Putamen (tissue), 1 donor: ENCODE results near the gene DIP2C.
"Not testable (repeated sequence)": the region's sequence is repeated elsewhere in the genome, so short reads cannot be mapped to it uniquely, and the experiment has no call there.

ENCODE experiments used
- DNase-seq: peaks from one replicate; pipeline ENCODE4 v3.0.0-alpha.2; 2016; ENCODE audit warnings: low spot score

The DIP2C gene

DNA sequence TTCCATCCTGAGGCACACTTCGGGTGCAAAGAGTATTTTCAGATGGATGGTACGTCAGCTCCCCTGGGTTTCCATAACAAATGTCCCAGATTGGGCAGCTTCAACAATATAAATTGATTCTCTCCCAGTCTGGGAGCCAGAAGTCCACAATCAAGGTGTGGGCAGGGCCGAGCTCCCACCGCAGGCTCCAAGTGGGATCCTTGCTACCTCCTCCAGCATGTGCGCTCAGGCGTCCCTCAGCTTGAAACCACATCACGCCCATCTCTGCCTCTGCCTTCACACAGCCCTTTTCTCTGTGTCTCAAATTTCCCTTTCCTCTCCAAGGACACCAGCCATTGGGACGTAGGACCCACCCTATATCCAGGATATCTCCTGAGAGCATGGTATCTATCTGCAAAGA is 153.5 kb downstream of the DIP2C start:
- DNase-seq = no peak

DNA sequence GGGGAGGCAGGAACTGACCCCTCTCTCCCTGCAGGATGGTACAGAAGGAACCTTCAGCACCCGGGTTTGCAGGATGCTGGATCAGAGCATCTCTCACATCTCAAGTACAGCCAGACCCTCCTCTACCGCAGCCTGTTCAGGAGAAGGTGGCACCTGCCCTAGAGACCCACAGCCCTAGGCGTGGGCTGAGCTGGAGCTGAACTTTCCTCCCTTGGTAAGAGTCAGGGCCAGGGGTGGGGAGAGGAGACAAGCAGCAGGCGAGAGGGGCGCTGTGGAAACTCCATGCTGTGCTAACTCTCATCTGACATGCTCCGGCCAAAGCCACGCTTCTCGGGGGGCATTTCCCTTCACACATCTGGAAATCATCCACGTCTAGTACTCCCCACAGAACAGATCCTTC is 154.4 kb downstream of the DIP2C start:
- DNase-seq = no peak

DNA sequence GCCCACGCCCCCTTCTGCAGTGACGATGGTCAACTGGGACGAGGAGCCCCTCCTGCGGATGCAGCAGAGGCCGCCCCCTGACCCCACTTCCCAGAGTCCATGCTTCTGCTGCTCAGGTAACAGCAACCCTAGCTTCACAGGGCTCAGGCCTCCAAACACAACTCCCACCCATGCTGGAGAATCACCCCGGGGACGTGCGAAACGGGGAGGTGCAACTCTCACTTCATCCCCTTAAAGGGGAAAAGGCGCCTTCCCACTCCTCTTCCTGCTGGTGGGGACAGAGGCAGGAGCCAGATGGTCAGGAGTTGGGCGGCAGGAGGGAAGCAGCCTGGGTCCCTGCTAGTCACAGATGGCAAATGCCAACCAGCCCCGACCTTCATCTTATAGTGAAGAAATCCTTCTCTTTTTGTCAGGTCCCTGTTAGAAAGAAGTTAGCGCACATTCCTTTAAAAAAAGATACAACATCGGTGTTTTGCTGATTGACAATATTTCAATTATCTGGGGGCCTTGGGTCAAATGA is 155.4 kb downstream of the DIP2C start:
- DNase-seq = no peak

DNA sequence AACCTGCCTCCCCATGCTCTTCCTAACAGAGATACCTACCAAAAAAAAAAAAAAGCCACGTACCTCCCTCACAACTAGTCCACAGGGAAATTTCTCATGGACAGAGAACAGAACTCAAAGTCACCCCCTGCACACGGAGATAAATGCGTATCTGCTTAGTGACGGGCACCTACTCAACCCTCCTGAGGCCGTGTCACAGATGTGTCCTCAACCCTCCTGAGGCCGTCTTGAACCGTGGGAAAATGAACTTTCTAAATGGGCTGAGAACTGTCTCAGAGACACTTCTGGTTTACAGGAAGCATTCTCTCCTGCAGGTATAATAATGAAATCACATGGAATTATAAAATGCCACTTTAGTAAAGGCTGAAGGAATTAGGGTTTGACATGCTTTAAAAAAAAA is 155.9 kb downstream of the DIP2C start:
- no peak for DNase-seq

DNA sequence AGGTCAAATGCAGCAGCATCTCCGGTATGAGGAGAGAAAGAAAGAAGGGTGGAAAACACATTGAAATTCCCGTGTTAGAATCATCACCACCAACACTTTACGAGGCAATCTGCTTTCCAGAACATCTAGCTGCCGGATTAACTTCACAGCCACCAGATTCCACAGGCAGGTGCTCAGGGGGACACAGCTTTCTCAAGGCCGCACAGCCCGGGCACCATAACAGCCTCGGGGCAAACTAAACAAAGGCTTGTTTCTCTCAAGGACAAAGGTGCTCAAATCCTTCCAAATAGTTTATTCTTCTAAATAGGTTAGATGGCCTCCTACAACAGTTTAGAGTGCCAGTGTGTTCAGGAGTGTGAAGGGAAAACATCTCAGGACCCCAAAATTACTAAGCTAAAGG is 156.3 kb downstream of the DIP2C start:
- no peak for DNase-seq

DNA sequence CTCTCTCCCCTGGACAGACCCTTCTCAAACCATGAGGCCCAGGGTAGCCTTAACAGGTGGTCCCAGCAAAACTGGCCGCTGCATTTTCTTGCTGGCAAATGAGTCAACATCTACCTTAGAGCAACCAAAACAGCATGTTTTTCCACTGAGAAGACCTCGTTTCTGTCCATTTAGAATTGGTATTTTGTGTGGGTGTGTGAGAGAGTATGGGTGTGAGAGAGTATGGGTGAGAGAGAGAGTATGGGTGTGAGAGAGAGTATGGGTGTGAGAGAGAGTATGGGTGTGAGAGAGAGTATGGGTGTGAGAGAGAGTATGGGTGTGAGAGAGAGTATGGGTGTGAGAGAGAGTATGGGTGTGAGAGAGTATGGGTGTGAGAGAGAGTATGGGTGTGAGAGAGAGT is 157.1 kb downstream of the DIP2C start:
- DNase-seq = not testable (repeated sequence)

DNA sequence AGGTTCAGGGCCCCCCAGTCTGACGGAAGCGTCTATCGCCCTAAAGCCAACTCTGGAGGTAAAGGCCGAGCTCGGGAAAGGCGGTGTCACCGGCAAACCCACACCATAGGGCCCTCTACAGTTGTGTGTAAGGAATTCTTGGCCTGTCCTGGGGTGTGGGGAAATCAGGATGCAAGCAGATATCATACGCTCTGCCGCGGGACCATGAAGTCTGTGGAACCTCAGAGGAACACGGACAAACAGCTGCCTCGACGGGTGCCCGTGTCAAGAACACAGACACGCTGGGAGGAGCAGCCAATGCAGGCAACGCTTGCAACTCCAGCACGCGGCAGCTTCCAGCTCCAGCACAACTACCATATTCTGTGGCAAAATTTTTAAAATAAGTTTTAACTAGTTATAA is 157.9 kb downstream of the DIP2C start:
- no peak for DNase-seq

DNA sequence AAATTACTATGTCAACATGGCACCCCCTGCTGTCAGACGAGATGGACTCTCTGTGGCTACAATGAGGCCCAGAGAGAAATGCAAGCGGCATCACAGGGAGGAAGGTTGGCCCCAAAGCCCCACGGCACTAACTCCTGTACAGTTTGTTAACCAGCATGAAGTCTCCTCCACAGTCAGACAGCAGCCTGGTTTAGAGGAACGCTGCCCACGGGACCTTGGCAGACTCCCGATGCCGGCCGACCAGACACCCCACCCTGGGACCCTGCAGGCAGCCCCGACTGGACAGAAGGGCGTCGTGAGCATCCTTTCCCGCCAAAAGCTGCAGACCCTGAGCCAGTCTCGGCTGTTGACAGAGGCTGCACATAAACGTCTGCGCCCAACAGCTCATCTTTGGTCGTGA is 158.8 kb downstream of the DIP2C start:
- no peak for DNase-seq

DNA sequence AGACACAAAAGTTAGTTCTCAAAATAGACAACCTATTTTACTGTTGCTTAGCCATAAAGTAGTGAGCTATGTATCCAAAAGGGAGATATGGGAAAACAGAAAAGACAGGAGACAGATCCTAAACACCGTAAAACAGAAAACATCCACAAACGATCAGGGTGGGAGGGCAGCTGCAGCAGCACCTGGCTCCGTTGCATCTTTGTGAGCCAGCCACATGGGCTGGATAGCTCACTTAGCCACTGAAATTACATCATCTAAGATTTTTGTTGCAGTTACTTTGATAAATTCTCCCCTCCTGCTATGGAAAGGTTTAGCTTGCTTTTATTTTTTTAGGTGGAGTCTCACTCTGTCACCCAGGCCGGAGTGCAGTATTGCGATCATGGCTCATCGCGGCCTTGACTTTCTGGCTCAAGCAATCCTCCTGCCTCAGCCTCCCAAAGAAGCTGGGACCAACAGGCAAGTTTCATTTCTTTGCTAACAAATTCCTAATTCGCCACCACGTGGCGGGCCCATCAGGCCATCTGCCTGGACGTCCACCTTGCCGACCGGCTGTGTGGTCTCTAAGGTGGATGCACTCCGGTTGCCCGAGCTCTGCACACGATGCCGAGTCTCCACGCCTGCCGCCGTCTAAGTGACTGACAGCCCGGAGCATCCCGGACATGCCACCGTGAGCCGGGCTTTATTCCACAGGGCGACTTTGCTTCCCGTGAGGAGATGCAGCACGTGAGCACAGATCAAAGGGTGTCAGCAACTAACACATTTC is 159.8 kb downstream of the DIP2C start:
- no peak for DNase-seq

DNA sequence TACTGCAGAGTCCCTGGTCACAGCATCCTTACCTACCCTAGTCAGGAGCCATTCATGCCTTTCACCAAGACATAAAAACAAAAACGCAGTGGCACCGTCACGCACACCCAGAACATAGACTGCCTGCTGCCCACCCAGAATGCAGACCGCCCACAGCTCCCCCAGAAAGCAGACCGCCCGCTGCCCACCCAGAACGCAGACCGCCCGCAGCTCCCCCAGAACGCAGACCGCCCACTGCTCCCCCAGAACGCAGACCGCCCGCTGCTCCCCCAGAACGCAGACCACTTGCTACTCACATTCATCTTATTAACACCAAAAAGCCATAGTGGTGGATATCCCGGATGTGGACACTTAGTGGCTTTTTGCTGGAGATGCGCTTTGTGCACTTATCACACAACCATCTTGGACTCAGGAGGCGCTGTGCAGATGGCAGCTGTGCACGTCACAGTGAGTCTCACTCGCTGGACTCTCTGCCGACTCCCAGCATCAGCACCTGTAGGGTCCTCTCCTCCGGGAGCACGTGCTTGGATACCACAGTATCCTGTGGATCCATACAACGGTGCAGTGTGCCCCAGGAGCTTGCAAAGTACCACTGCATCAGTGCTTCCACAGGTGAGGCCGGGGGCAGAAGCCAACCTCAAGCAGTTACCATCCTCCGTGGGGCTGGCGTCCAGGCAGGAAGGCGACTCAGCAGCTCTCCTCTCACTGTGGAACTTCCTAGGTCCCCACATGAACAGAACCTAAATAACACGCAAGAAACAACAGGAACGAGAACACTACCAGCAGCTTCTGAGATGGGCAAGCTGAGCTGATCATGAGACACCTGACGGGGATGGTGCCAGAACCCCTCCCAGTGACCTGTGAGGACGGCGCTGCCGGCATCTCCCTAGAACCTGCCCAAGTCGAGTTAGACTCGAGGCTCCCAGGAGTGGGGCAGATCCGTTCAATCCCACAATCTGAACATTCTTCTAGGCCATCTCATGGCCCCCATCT is 161.0 kb downstream of the DIP2C start:
- no peak for DNase-seq

DNA sequence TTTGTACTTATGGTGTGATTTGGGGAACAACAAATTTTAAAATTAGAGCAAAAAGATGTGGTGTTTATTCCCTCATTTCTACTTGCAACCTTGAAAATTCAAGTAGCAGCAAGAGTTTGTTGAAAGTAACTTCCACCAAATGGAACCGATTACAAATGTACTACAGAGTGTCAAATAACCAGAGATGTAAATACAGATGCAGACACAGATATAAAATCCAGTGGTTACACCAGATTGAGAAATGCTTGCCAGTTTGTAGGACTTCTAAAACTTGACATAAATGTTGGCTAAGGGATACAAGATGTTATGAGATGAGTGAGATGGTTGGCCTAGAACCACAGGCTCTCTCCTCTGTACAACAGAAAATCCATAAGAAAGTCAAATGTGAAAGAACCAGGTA is 162.1 kb downstream of the DIP2C start:
- DNase-seq = no peak

DNA sequence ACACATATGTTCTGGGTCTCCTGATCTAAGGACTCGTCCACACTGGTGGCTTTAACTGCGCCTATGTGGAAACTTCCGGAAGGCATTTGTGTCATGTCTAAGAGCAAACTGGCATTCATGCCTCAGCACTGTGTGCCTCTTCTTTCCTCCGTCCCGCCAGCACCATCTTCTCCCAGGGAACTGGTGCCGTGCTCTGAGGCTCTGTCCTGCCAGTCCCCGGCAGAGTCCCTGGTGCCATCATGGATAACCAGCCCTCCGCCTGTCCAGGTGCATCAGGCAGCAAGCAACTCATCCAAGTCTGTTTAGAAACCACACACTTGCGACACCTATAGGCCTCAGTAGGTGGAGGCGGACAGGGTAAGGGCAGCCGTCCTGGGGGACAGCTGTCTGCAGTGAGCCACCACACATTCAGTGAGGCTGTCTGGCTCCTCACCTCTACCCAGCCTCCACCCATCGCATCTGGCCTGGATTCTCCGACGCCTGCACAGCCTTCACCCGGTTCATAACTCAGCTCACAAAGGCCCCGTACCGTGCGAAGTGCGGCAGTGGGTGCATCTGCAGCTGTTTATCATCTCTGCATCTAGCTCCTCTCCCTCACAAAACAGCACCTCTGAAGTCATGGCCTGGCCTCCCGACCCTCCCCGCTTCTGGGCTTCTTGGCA is 162.7 kb downstream of the DIP2C start:
- DNase-seq = no peak

DNA sequence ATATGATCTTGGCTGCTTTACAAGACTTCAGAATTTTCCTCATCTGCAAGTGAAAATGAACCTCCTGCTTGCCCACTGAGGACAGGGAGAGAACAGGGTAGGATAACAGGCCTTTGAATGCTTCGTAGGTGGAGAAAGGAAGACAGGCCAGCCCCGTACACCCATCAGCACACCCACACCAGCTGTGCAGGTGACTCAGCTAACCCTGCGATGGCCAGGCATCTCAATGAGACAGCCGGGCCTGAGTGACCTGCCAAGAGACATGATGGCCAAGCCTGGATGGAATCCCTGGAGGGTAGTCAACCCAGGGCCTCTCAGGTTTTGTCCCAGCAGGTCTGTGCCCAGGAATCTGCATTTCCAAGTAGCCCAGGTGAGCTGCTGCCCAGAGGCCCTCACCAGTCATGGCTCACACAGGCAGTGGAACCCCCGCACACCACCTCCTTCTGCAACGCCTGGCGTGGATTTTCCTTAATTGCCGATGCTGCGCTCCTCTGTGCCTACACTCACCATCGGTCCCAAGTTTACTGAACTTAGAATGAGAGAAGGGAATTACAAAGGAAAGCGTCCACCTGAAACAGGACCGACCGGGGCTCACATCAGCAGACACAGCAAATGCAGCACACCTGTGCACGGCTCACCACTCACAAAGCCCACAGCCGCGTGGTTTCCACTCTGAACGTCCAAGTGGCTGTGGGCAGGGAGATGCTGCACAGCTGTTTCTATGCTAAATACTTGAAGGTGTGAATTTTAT is 163.7 kb downstream of the DIP2C start:
- no peak for DNase-seq

DNA sequence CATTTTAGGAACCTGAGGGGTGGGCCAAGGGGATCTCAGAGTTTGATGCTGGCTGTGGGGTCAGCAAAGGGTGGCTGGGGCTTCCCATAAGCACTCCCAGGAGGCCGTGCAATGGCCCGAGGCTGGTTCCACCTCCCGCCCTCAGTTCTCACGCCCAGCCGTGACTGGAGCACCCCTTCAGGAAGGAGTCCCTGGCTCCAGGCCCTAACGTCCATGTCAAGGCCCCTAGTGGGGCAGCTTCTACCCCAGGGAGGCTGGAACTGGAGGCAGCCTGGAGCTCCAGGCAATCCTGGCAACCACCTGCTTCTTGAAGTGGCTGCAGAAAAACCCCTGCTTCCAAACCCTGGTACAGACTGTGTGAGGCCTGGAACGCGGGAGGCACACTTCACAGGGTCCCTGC is 165.5 kb downstream of the DIP2C start:
- no peak for DNase-seq

DNA sequence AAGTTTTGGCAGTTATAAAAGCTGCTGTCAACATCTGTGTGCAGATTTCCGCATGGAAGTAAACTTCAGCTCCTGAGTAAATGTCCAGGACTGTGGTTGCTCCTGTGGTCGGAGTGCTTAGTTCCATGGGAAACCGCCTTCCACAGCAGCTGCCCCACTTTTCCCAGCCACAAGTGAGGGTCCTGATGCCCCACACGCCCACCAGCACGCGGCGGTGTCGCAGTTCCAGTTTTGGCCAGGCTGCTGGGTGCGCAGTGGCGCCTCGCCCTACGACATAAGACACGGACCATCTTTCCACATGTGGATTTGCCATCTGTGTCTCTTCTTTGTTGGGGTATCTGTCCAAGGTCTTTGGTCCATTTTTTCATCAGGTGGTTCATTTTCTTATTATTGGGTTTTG is 167.1 kb downstream of the DIP2C start:
- DNase-seq = no peak

DNA sequence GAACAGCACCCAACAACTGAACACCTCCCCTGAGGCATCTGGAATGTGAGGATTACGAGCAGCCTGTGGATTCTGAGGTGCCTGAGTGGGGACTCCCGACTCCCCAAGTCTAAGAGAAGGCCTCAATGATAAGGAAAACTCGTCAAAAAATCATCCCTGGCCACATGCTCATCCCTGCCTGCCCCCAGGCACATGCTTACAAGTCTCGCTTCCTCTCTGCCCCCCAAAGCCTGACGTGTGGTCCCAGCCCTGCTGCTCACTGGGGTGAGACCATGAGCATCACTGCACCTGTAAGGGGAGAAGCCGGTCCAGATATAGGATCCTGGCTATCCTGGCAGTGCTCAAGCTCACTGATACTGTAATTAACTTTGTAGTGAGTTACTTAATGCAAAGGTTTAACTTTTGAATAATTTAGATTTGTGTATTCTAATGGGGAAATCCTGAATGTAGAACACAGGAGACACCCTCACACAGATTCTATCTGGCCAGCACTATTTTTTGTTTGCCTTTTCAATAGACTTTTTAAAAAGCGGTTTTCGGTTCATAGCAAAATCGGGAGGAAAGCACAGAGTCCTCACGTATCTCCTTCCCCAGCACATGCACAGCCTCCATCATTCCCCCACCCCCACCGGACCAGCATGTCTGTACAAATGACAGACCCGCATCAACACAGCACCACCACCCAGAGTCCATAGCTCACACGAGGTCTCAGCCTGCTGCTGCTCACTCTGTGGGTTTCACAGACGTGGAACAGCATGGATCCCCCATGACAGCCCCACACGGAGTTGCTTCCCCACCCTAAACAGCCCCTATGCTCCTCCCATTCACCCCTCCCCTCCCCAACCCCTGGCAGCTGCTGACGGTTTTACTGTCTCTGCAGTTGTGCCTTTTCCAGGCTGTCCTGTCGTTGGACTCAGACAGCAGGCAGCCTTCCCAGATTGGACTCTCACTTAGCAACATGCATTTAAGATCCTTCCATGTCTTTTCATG is 167.9 kb downstream of the DIP2C start:
- peak; percentile 62 for DNase-seq

DNA sequence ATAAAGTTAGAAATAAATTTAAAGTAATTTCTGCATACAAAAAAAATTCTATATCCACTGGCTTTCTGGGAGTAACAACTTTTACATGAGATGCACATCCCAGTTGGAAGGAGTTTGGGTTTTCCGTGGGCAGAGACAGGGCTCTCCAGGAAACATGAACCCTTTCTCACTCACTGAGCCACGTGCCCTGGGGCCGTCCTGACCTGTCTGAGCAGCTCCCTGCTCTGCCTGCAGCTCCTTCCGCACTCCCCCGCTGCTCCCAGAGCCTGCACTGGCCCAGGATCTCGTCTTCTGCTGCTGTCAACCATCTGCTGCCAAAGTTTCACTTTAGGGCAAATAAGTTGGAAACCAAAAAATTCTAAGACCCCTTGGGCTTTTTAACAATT is 169.1 kb downstream of the DIP2C start:
- DNase-seq = no peak

DNA sequence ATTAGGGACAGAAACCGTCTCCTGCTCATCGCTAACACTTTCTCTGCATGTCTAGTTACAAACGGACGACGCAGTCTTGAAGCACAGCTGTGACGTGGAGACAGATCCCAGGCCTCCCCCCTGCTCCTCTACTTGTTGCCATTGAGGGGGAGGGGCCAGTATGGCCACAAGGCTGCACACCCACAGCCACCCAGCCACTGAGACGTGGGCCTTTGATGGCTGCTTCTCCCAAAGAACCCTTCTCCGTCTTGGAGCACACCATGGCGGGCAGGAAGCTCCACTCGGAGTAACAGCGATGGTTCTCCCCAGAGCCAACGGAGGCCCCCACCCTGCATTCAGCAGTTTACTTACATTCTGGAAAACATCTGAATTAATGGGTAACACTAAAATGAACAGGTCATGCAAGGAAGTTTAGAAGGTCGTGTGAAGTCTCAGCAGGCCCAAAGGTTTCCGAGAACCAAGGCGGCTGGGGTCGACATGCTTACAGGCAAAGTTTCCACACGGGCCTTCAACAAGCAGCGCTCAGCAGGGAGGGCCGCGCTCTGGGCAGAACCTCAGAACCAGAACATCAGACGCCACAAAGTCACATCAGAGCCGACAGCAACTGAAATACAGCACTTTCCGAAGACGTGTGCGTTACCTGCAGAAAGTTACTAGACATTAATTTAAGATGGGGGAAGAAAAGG is 169.6 kb downstream of the DIP2C start:
- DNase-seq = no peak

DNA sequence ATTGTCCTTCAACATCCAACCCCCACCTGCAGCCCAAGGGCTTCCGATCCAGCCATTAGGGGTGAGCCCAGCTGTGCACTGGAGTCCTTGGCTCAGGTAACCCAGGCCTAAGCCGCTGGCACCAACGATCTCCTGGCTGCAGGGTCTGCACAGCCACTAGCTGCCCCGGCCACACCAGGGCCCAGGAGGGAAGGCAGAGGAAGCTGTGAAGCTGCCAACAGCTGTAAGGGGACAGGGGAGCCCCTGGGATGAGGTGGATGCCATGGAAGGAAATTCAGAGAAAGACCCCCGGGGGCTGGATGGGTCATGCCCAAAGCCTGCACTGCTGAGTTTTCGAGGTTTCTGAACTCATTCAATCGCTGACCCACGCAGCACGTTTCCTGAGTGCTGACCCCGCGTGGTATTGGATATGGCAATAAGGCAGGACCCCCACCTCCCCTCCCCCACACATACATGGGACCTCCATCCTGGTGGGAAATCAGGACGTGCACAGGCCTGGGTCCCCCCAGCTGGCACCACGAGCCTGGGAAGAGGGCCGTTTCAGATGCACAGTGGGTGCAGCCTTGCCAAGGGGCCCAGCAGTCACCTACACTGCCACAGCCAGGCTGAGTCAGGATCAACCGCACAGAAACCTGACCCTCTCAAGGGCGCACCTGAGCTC is 170.3 kb downstream of the DIP2C start:
- DNase-seq = no peak
